Spleen (tissue), 11 donors: ENCODE data around the gene CASP9. TPM values are rescaled to one million over a fixed set of nuclear protein-coding genes. Genes with fewer than 3 reads are reported as not detected.
"Not testable (repeated sequence)": the region's sequence is repeated elsewhere in the genome, so short reads cannot be mapped to it uniquely, and the experiment has no call there.

ENCODE experiments used
- DNase-seq: peaks from one replicate; pipeline ENCODE4 v3.0.0-alpha.2; 2020
- H3K27ac ChIP-seq, 8 donors: fragments of 200-600 bp; sonication (generic) in 7 of 8; 1 replicate in 4 of 8; 2 replicates in 4 of 8; pipeline versions ENCODE4 v1.5.0 to v1.8.0; 2016 to 2021; ENCODE audit warnings: inconsistent platforms in 4 of 8, mild to moderate bottlenecking in 4 of 8, moderate library complexity in 1 of 8
- H3K27me3 ChIP-seq, 7 donors: fragments of 200-600 bp; sonication (generic) in 6 of 7; replicated peaks in 1 of 7; 1 replicate in 4 of 7; 2 replicates in 3 of 7; pipeline versions ENCODE4 v1.5.0 to v1.8.0; 2016 to 2021; ENCODE audit warnings: inconsistent platforms in 3 of 7, mild to moderate bottlenecking in 1 of 7
- H3K36me3 ChIP-seq, 6 donors: fragments of 200-600 bp; sonication (generic) in 5 of 6; 1 replicate in 4 of 6; 2 replicates in 2 of 6; pipeline versions ENCODE4 v1.5.0 to v1.8.0; 2016 to 2021; ENCODE audit warnings: inconsistent platforms in 2 of 6
- H3K4me1 ChIP-seq, 6 donors: fragments of 200-600 bp; sonication (generic) in 5 of 6; 1 replicate in 3 of 6; 2 replicates in 3 of 6; pipeline versions ENCODE4 v1.5.0 to v1.8.0; 2016 to 2021; ENCODE audit warnings: inconsistent platforms in 3 of 6
- H3K4me3 ChIP-seq, 8 donors: fragments of 200-600 bp; sonication (generic) in 7 of 8; 1 replicate in 4 of 8; 2 replicates in 4 of 8; pipeline versions ENCODE4 v1.5.0 to v1.8.0; 2016 to 2021; ENCODE audit warnings: inconsistent platforms in 4 of 8, mild to moderate bottlenecking in 4 of 8, moderate library complexity in 2 of 8
- H3K9me3 ChIP-seq, 8 donors: fragments of 200-600 bp; sonication (generic) in 7 of 8; 1 replicate in 4 of 8; 2 replicates in 4 of 8; pipeline versions ENCODE4 v1.5.0 to v1.8.0; 2016 to 2021; ENCODE audit warnings: inconsistent platforms in 4 of 8
- CTCF ChIP-seq, 11 experiments: fragments of 200-600 bp in 7 of 11; fragments of 450-650 bp in 4 of 11; sonication (generic) in 4 of 11; IDR thresholded peaks in 8 of 11; conservative IDR thresholded peaks in 3 of 11; 1 replicate in 7 of 11; 2 replicates in 4 of 11; pipeline versions ENCODE4 v1.4.0 to v1.8.0; 2016 to 2021; ENCODE audit warnings: antibody characterized with exemption in 11 of 11, inconsistent platforms in 4 of 11, mild to moderate bottlenecking in 1 of 11
- POLR2A ChIP-seq, 3 donors: fragments of 450-650 bp; IDR thresholded peaks; one replicate each; pipeline ENCODE4 v1.5.1; 2017; ENCODE audit warnings: antibody characterized with exemption in 3 of 3, mild to moderate bottlenecking in 1 of 3
- POLR2AphosphoS5 ChIP-seq, 3 donors: sonication (generic); formaldehyde crosslinking; IDR thresholded peaks; one replicate each; pipeline ENCODE4 v1.5.1; 2017; ENCODE audit warnings: antibody characterized with exemption in 3 of 3
- WGBS, 5 donors: extraction: QIAGEN DNeasy Blood & Tissue Kit in 3 of 5; methylation state at CpG; one replicate each; pipeline versions ENCODE4 v1.1.5 to v1.1.7; 2013 to 2018; 5-methylcytosine and 5-hydroxymethylcytosine counted together
- intact Hi-C: fragments of 100-400 bp; cut with DNase I; formaldehyde crosslinking; loops from one replicate; pipeline ENCODE4 v1.15.0; 2023; ENCODE audit warnings: low total_unique reads
- polyA plus RNA-seq, 3 donors: library from polyadenylated mRNA; stranded (reverse); fragments of 200-250 nt; gene quantifications; one replicate each; pipeline ENCODE4 v1.2.1, GENCODE V29; 2013
- total RNA-seq, 7 donors: library from RNA; depleted of rRNA in 3 of 7; stranded (reverse); fragments of >200 nt in 3 of 7; fragmentation: NEBNext Ultra II Directional in 4 of 7; extraction: Animal tissue kit (Norgen Biotek cat#: 25700) in 4 of 7; gene quantifications; one replicate each; pipeline versions ENCODE4 v1.1.0 to v1.2.1, GENCODE V29; 2016 to 2021
- donor health status: healthy with polysubstance abuse.
- donor health status: DM: no; HTN: no; CAD: no; lungs with moderate emphysema.
- donor health status: DM: no; HTN: no; CAD: no.
- donor health status: Bipolar disorder and iron deficiency.
- donor health status: healthy.
- donor health status: DM: no; HTN: no; CAD: no.
- donor health status: DM: yes; HTN: yes; CAD: no.

Gene CASP9
- total and polyA plus RNA-seq, 10 donors = 10.3 to 17.7 (median 11.5) TPM

GRCh38 chr1:15519625-15520024, 4.4 kb downstream of the CASP9 start:
- Histone ChIP-seq H3K36me3 (peaks cover 0 to 25% (median 2%) of the 10 kb centered on the region in 6 donors), H3K27ac (no peak overlapping the region), H3K9me3 (no peaks in the 10 kb centered on the region), H3K4me1 (peaks cover 6 to 36% (median 25%) of the 10 kb centered on the region in 6 donors), H3K27me3 (no peaks in the 10 kb centered on the region), H3K4me3 (no peak overlapping the region)
- TF ChIP-seq POLR2A (IDR thresholded peaks at IDR 0.05) (no peak), POLR2AphosphoS5 (IDR thresholded peaks at IDR 0.05) (no peak)
- 92 to 98% (median 95%) methylated on average over 3 of the region's 3 CpGs for WGBS, 5 donors
- intact Hi-C loops = loop anchor here (10.0 kb wide), 1 partner anchor 95 kb away; the partner anchor contains the start of gene DDI2
- DNase-seq = no peak

- Histone ChIP-seq H3K4me3 (no peak overlapping the region), H3K4me1 (peaks cover 0 to 15% (median 11%) of the 10 kb centered on the region in 6 donors), H3K36me3 (peaks cover 0 to 67% (median 3%) of the 10 kb centered on the region in 6 donors), H3K27me3 (no peaks in the 10 kb centered on the region), H3K27ac (peak overlapping the region in 4 of 8 donors; percentile 20 to 52 (median 42)), H3K9me3 (no peaks in the 10 kb centered on the region)
- WGBS, 5 donors = 22 to 35% (median 28%) methylated on average over 2 of the region's 2 CpGs
- intact Hi-C loops = no loop called here
- TF ChIP-seq POLR2A (IDR thresholded peaks at IDR 0.05) (no peak), CTCF (IDR thresholded peaks at IDR 0.05 in 8 of 11, conservative IDR thresholded peaks at IDR 0.05 in 3 of 11) (no peak), POLR2AphosphoS5 (IDR thresholded peaks at IDR 0.05) (no peak)
- DNase-seq = peak; percentile 17
Measured at GRCh38 chr1:15515022-15515663, 8.9 kb downstream of the CASP9 start.

GRCh38 chr1:15514557-15514956, 9.5 kb downstream of the CASP9 start:
- H3K9me3 ChIP-seq, H3K27me3 ChIP-seq, intact Hi-C loops, H3K4me3 ChIP-seq: not testable (repeated sequence)
- WGBS, 5 donors = 83 to 94% (median 90%) methylated on average over 5 of the region's 5 CpGs
- peak overlapping the region in 2 of 8 donors; percentile 51 to 52 for H3K27ac ChIP-seq
- H3K36me3 ChIP-seq = peaks cover 0 to 67% (median 3%) of the 10 kb centered on the region in 6 donors
- DNase-seq = peak; percentile 9
- H3K4me1 ChIP-seq = peaks cover 0 to 15% (median 11%) of the 10 kb centered on the region in 6 donors

GRCh38 chr1:15513919-15514318, 10.1 kb downstream of the CASP9 start:
- peaks cover 0 to 67% (median 3%) of the 10 kb centered on the region in 6 donors for H3K36me3 ChIP-seq
- no peak for TF ChIP-seq POLR2A (IDR thresholded peaks at IDR 0.05)
- TF ChIP-seq POLR2AphosphoS5 (IDR thresholded peaks at IDR 0.05) = no peak
- no peak for TF ChIP-seq CTCF (IDR thresholded peaks at IDR 0.05 in 8 of 11, conservative IDR thresholded peaks at IDR 0.05 in 3 of 11)
- intact Hi-C loops = no loop called here
- no peak overlapping the region for H3K4me3 ChIP-seq
- H3K4me1 ChIP-seq = peaks cover 0 to 15% (median 11%) of the 10 kb centered on the region in 6 donors
- WGBS, 5 donors = 87 to 93% (median 90%) methylated on average over 3 of the region's 3 CpGs
- no peaks in the 10 kb centered on the region for H3K9me3 ChIP-seq
- peak; percentile 6 for DNase-seq
- no peaks in the 10 kb centered on the region for H3K27me3 ChIP-seq
- no peak overlapping the region for H3K27ac ChIP-seq

- Histone ChIP-seq H3K4me3 (no peak overlapping the region), H3K27ac (no peak overlapping the region), H3K36me3 (peaks cover 0 to 65% (median 3%) of the 10 kb centered on the region in 6 donors), H3K27me3 (no peaks in the 10 kb centered on the region), H3K4me1 (peaks cover 0 to 15% (median 11%) of the 10 kb centered on the region in 6 donors), H3K9me3 (no peaks in the 10 kb centered on the region)
- 87 to 94% (median 91%) methylated on average over 4 of the region's 4 CpGs for WGBS, 5 donors
- DNase-seq = no peak
- TF ChIP-seq POLR2AphosphoS5 (IDR thresholded peaks at IDR 0.05) (no peak), CTCF (IDR thresholded peaks at IDR 0.05 in 8 of 11, conservative IDR thresholded peaks at IDR 0.05 in 3 of 11) (no peak), POLR2A (IDR thresholded peaks at IDR 0.05) (no peak)
- intact Hi-C loops = no loop called here
Measured at GRCh38 chr1:15513192-15513591, 10.8 kb downstream of the CASP9 start.
